IMR-90 (cell line): Measurements from ENCODE around the gene C3. TPM values are rescaled to one million over a fixed set of nuclear protein-coding genes. Genes with fewer than 3 reads are reported as not detected.

Source experiments
- ATAC-seq: fragments of 200-7000 bp; cut with Tn5 transposase; 2 replicates; pipeline ENCODE4 v1.9.1; 2020; ENCODE audit warnings: low read depth, mild to moderate bottlenecking, moderate library complexity
- BruUV-seq: library from RNA; stranded (reverse); fragments of 400-500 nt; replicated peaks from 2 replicates; lab custom pipeline; 2021; lab: Mats Ljungman, UMichigan
- CTCF ChIA-PET: fragments of 300-600 bp; formaldehyde crosslinking; extraction: SDS; loops from one replicate; lab custom pipeline; 2021; ENCODE audit warnings: antibody characterized with exemption; lab: Yijun Ruan, JAX
- POLR2A ChIA-PET: fragments of 300-600 bp; sonication (Branson Sonifier 250); formaldehyde crosslinking; loops from one replicate; lab custom pipeline; 2022; ENCODE audit warnings: antibody characterized with exemption; ENCODE audit not compliant: unreplicated experiment; lab: Charles Lee
- DNase-seq: peaks from one replicate; pipeline ENCODE4 v3.0.0; 2013
- H2AFZ ChIP-seq: replicated peaks from 2 replicates; pipeline ENCODE3; 2013; ENCODE audit warnings: low read length, mild to moderate bottlenecking; ENCODE audit not compliant: poor library complexity
- H2AK5ac ChIP-seq: 2 replicates; pipeline ENCODE4 v1.6.1; 2013; ENCODE audit warnings: low read depth, low read length, inconsistent platforms
- H2AK9ac ChIP-seq: replicated peaks from 2 replicates; pipeline ENCODE3; 2013; ENCODE audit warnings: mild to moderate bottlenecking, low read depth, low read length, moderate library complexity; ENCODE audit not compliant: poor library complexity
- H2BK120ac ChIP-seq: 2 replicates; pipeline ENCODE4 v1.6.1; 2013; ENCODE audit warnings: low read depth, low read length, inconsistent platforms
- H2BK15ac ChIP-seq: 3 replicates; pipeline ENCODE4 v1.6.1; 2013; ENCODE audit warnings: low read depth, low read length, inconsistent platforms
- H2BK20ac ChIP-seq: 2 replicates; pipeline ENCODE4 v1.6.1; 2013; ENCODE audit warnings: low read depth, mild to moderate bottlenecking, inconsistent platforms, low read length, moderate library complexity
- H2BK5ac ChIP-seq: 2 replicates; pipeline ENCODE4 v1.6.1; 2013; ENCODE audit warnings: mild to moderate bottlenecking, low read depth, low read length, inconsistent platforms; ENCODE audit not compliant: poor library complexity, severe bottlenecking
- H3K14ac ChIP-seq: replicated peaks from 2 replicates; pipeline ENCODE4 v1.6.1; 2013; ENCODE audit warnings: low read depth, low read length, inconsistent platforms
- H3K18ac ChIP-seq: 2 replicates; pipeline ENCODE4 v1.6.1; 2013; ENCODE audit warnings: low read depth, low read length, control low read depth
- H3K23ac ChIP-seq: 2 replicates; pipeline ENCODE4 v1.6.1; 2013; ENCODE audit warnings: low read depth, low read length, inconsistent platforms
- H3K27ac ChIP-seq: 2 replicates; pipeline ENCODE4 v1.5.1; 2013; ENCODE audit warnings: mild to moderate bottlenecking, control low read depth, low read length; ENCODE audit not compliant: insufficient read depth
- H3K27me3 ChIP-seq: 2 replicates; pipeline ENCODE4 v1.6.1; 2013; ENCODE audit warnings: low read length; ENCODE audit not compliant: control insufficient read depth, insufficient read depth
- H3K36me3 ChIP-seq: 2 replicates; pipeline ENCODE4 v1.6.1; 2013; ENCODE audit warnings: low read length, mixed read lengths; ENCODE audit not compliant: control insufficient read depth, insufficient read depth
- H3K4ac ChIP-seq: 2 replicates; pipeline ENCODE4 v1.6.1; 2013; ENCODE audit warnings: low read depth, low read length, inconsistent platforms
- H3K4me1 ChIP-seq: 2 replicates; pipeline ENCODE4 v1.6.1; 2013; ENCODE audit warnings: low read length, mixed read lengths; ENCODE audit not compliant: control insufficient read depth, insufficient read depth
- H3K4me2 ChIP-seq: 2 replicates; pipeline ENCODE4 v1.6.1; 2013; ENCODE audit warnings: low read depth, mild to moderate bottlenecking, control low read depth, low read length, moderate library complexity
- H3K4me3 ChIP-seq: 2 replicates; pipeline ENCODE4 v1.5.1; 2013; ENCODE audit warnings: low read depth, mild to moderate bottlenecking, control low read depth, low read length, moderate library complexity; ENCODE audit not compliant: insufficient read depth
- H3K56ac ChIP-seq: 2 replicates; pipeline ENCODE4 v1.6.1; 2013; ENCODE audit warnings: low read length, inconsistent platforms; ENCODE audit not compliant: insufficient read depth; ENCODE audit errors: extremely low read depth
- H3K79me1 ChIP-seq, 2 experiments: 2 replicates each; pipeline ENCODE4 v1.6.1; 2013; ENCODE audit warnings: low read length in 2 of 2, inconsistent platforms in 1 of 2, low read depth in 1 of 2
- H3K9ac ChIP-seq: 2 replicates; pipeline ENCODE4 v1.6.1; 2013; ENCODE audit warnings: low read depth, low read length, control low read depth
- H3K9me1 ChIP-seq: 2 replicates; pipeline ENCODE4 v1.6.1; 2013; ENCODE audit warnings: low read length, inconsistent platforms; ENCODE audit not compliant: insufficient read depth
- H3K9me3 ChIP-seq: 2 replicates; pipeline ENCODE4 v1.6.1; 2013; ENCODE audit warnings: low read length; ENCODE audit not compliant: control insufficient read depth, insufficient read depth
- H4K20me1 ChIP-seq: 2 replicates; pipeline ENCODE4 v1.6.1; 2013; ENCODE audit warnings: low read length, inconsistent platforms; ENCODE audit not compliant: insufficient read depth
- H4K5ac ChIP-seq: 2 replicates; pipeline ENCODE4 v1.6.1; 2013; ENCODE audit warnings: mild to moderate bottlenecking, low read depth, low read length, control low read depth
- H4K8ac ChIP-seq, 2 experiments: 2 replicates each; pipeline ENCODE4 v1.6.1; 2013; ENCODE audit warnings: low read depth in 2 of 2, low read length in 2 of 2, control low read depth in 1 of 2, inconsistent platforms in 1 of 2
- H4K91ac ChIP-seq: 2 replicates; pipeline ENCODE4 v1.6.1; 2013; ENCODE audit warnings: low read depth, low read length, inconsistent platforms; ENCODE audit not compliant: insufficient read depth
- CEBPB ChIP-seq: IDR thresholded peaks from 2 replicates; pipeline ENCODE4 v1.6.1; 2012; ENCODE audit warnings: low read depth, low read length, improper control_type of control experiment
- FOS ChIP-seq: fragments of 150-350 bp; IDR thresholded peaks from 2 replicates; pipeline ENCODE4 v1.6.1; 2016; ENCODE audit warnings: low read depth, low read length
- MAFK ChIP-seq: IDR thresholded peaks from 2 replicates; pipeline ENCODE4 v1.6.1; 2012; ENCODE audit warnings: low read depth, low read length, improper control_type of control experiment
- MAZ ChIP-seq: IDR thresholded peaks from 2 replicates; pipeline ENCODE4 v1.6.1; 2012; ENCODE audit warnings: low read depth, mild to moderate bottlenecking, low read length, improper control_type of control experiment, moderate library complexity, borderline replicate concordance
- MXI1 ChIP-seq: IDR thresholded peaks from 2 replicates; pipeline ENCODE4 v1.6.1; 2012; ENCODE audit warnings: low read depth, mild to moderate bottlenecking, low read length, moderate library complexity, borderline replicate concordance
- NFE2L2 ChIP-seq: fragments of 150-350 bp; IDR thresholded peaks from 2 replicates; pipeline ENCODE4 v1.6.1; 2016; ENCODE audit warnings: low read depth, mild to moderate bottlenecking, low read length
- POLR2A ChIP-seq: IDR thresholded peaks from 2 replicates; pipeline ENCODE4 v1.6.1; 2012; ENCODE audit warnings: mild to moderate bottlenecking, low read depth, low read length
- RCOR1 ChIP-seq: IDR thresholded peaks from 2 replicates; pipeline ENCODE4 v1.6.1; 2012; ENCODE audit warnings: mild to moderate bottlenecking, low read length, improper control_type of control experiment; ENCODE audit not compliant: insufficient replicate concordance
- RFX5 ChIP-seq: IDR thresholded peaks from 2 replicates; pipeline ENCODE4 v1.8.0; 2012; ENCODE audit warnings: low read depth, mild to moderate bottlenecking, low read length, moderate library complexity
- SMC3 ChIP-seq: fragments of 150-350 bp; IDR thresholded peaks from 2 replicates; pipeline ENCODE4 v1.6.1; 2016; ENCODE audit warnings: low read depth, mild to moderate bottlenecking, antibody characterized with exemption, low read length, moderate library complexity
- WGBS, 2 experiments: methylation state at CpG; one replicate each; pipeline versions ENCODE4 v1.1.5 to v1.1.7; 2013; ENCODE audit warnings: missing lambda C conversion rate in 2 of 2; ENCODE audit not compliant: insufficient read length in 1 of 2; ENCODE audit errors: extremely low coverage in 2 of 2; 5-methylcytosine and 5-hydroxymethylcytosine counted together
- dilution Hi-C: fragments of 300-500 bp; cut with HindIII; formaldehyde crosslinking; loops from one replicate; pipeline ENCODE4 v1.14.3; 2018; ENCODE audit warnings: low sequenced_read_pairs; ENCODE audit not compliant: unreplicated experiment
- in situ Hi-C: fragments of 300-500 bp; cut with MboI; formaldehyde crosslinking; loops from 3 replicates; pipeline ENCODE4 v1.14.3; 2019; ENCODE audit warnings: low sequenced_read_pairs, inconsistent platforms, mixed read lengths
- intact Hi-C: fragments of 100-400 bp; cut with micrococcal nuclease; formaldehyde crosslinking; loops from 2 replicates; pipeline ENCODE4 v1.10.0; 2022
- polyA plus RNA-seq, 3 experiments: library from polyadenylated mRNA; depleted of rRNA; stranded (reverse); fragments of >200 nt; gene quantifications; 2 replicates each; pipeline ENCODE4 v1.2.3, GENCODE V29; 2012; ENCODE audit warnings: low replicate concordance in 1 of 3
- total RNA-seq: library from RNA; depleted of rRNA; stranded (reverse); fragments of >200 nt; gene quantifications from 2 replicates; pipeline ENCODE4 v1.2.3, GENCODE V29; 2012
- TF ChIP-seq, protein P1 (sequence below): fragments of 150-350 bp; IDR thresholded peaks from 2 replicates; pipeline ENCODE4 v1.6.1; 2017; ENCODE audit warnings: mild to moderate bottlenecking, antibody characterized with exemption, low read length, low read depth

C3 gene
- total and polyA plus RNA-seq, 2 of the 4 experiments (the other 2 are of a cell fraction) = 0.36 TPM; not detected in 1

DNA sequence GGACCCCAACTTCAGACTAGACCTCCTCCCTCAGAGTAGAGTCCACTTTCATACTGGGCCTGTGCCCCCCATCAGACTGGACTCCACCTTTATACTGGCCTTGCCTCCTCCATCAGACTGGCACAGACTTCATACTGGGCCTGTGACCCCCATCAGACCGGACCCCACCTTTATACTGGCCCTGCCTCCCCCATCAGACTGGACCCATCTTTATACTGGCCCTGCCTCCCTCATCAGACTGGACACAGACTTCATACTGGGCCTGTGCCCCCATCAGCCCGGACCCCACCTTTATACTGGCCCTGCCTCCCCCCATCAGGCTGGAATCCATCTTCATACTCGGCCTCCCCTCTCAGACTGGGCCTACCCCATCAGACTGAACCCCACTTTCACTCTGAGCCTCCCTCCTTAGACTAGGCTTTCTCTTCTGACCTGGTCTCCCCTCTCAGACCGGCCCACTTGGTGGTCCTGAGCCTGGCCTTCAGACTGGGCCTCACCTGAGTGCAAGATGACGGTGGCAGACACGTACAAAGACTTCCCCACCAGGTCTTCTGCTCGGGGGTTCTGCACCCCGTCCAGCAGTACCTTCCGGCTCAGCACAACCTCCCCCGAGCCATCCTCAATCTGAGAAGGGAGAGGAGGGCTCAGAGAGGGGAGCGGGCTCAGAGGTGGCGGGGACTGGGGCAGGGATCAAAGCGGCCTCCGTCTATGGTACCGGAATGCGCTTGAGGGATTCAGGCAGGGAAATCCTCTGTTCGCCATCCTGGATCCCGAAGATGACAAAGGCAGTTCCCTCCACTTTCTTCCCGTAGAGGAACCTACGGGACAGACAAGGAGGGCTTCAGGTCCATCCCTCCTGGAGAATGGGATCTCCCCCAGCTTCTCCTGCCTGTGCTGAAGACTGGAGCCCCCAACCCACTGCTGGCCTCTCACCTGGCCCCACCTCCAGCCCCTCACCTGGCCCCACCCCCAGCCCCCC lies 7.5 kb downstream of the C3 start (continued):
- TF ChIP-seq MXI1 (no peak), MAFK (no peak)
- TF ChIP-seq, protein P1, sequence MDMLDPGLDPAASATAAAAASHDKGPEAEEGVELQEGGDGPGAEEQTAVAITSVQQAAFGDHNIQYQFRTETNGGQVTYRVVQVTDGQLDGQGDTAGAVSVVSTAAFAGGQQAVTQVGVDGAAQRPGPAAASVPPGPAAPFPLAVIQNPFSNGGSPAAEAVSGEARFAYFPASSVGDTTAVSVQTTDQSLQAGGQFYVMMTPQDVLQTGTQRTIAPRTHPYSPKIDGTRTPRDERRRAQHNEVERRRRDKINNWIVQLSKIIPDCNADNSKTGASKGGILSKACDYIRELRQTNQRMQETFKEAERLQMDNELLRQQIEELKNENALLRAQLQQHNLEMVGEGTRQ = no peak

DNA sequence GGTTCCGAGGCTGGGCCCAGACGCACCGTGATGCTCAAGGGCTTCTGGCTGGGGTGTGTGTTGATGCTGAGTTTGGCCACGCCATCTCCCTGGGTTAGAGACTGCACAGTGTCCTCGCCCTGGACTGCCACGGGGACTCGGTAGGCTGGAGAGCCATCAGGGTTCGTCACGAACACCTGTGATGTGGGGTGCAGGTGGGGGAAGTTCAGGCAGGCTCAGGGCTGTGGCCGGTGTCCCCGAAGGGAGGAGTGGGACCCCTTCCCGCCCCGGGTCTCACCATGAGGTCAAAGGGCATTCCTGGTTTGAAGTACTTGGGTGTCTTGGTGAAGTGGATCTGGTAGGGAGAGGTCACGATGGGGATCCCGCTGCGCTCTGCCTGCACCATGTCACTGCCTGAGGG lies 8.2 kb downstream of the C3 start:
- no peak overlapping the region for H4K5ac ChIP-seq
- no peak overlapping the region for H4K8ac ChIP-seq
- ChIA-PET CTCF (no interaction called here), POLR2A (no interaction called here)
- no peak overlapping the region for H2AFZ ChIP-seq
- in situ Hi-C loops = no loop called here
- H3K56ac ChIP-seq = no peak overlapping the region
- no peaks in the 10 kb centered on the region for H3K9me1 ChIP-seq
- no peaks in the 10 kb centered on the region; the same call in 1 of the 2 replicates for H3K9me3 ChIP-seq
- ATAC-seq (no peak), DNase-seq (no peak)
- no peak overlapping the region for H3K4ac ChIP-seq
- no peak overlapping the region for H2AK9ac ChIP-seq
- H3K4me2 ChIP-seq = no peak overlapping the region
- BruUV-seq = no TSS peak
- WGBS, 2 experiments = 70% methylated on average over 6 of the region's 16 CpGs; no CpG with 5 or more reads in 1 of the 2 experiments
- intact Hi-C loops = no loop called here
- H3K14ac ChIP-seq = no peak overlapping the region
- H3K23ac ChIP-seq = no peak overlapping the region
- no peaks in the 10 kb centered on the region for H3K4me1 ChIP-seq
- no peak overlapping the region for H4K91ac ChIP-seq
- H2AK5ac ChIP-seq = no peak overlapping the region
- no peak overlapping the region for H2BK20ac ChIP-seq
- H2BK15ac ChIP-seq = no peak overlapping the region
- H3K4me3 ChIP-seq = no peak overlapping the region
- H2BK120ac ChIP-seq = no peak overlapping the region
- dilution Hi-C loops = no loop called here
- no peak overlapping the region for H3K9ac ChIP-seq
- no peaks in the 10 kb centered on the region for H4K20me1 ChIP-seq
- H3K18ac ChIP-seq = no peak overlapping the region
- peaks cover 2% of the 10 kb centered on the region; the same call in 1 of the 2 replicates for H3K27me3 ChIP-seq
- no peak overlapping the region for H2BK5ac ChIP-seq
- no peak overlapping the region for H3K27ac ChIP-seq
- no peaks in the 10 kb centered on the region for H3K36me3 ChIP-seq
- H3K79me1 ChIP-seq = no peaks in the 10 kb centered on the region
- TF ChIP-seq CEBPB (no peak), FOS (no peak), MAFK (no peak), NFE2L2 (no peak), POLR2A (no peak), MXI1 (no peak), MAZ (no peak), SMC3 (no peak), RCOR1 (no peak), RFX5 (no peak)
- TF ChIP-seq, protein P1 = no peak
